Gastrocnemius medialis (tissue), 4 donors: Measurements from ENCODE around the gene SMAD6.

ENCODE experiments used
- POLR2A ChIP-seq, 2 donors: fragments of 450-650 bp; IDR thresholded peaks; one replicate each; pipeline ENCODE4 v1.6.1; 2017; ENCODE audit warnings: antibody characterized with exemption in 2 of 2, mild to moderate bottlenecking in 2 of 2, moderate library complexity in 2 of 2
- TF ChIP-seq, protein P1 (sequence below), 5 experiments: fragments of 450-650 bp in 3 of 5; fragments of 200-600 bp in 2 of 5; sonication (generic) in 2 of 5; IDR thresholded peaks in 4 of 5; conservative IDR thresholded peaks in 1 of 5; 1 replicate in 4 of 5; 2 replicates in 1 of 5; pipeline ENCODE4 v1.5.1; 2016 to 2019; ENCODE audit warnings: antibody characterized with exemption in 5 of 5, mild to moderate bottlenecking in 3 of 5, moderate library complexity in 3 of 5

- TF ChIP-seq, protein P1, sequence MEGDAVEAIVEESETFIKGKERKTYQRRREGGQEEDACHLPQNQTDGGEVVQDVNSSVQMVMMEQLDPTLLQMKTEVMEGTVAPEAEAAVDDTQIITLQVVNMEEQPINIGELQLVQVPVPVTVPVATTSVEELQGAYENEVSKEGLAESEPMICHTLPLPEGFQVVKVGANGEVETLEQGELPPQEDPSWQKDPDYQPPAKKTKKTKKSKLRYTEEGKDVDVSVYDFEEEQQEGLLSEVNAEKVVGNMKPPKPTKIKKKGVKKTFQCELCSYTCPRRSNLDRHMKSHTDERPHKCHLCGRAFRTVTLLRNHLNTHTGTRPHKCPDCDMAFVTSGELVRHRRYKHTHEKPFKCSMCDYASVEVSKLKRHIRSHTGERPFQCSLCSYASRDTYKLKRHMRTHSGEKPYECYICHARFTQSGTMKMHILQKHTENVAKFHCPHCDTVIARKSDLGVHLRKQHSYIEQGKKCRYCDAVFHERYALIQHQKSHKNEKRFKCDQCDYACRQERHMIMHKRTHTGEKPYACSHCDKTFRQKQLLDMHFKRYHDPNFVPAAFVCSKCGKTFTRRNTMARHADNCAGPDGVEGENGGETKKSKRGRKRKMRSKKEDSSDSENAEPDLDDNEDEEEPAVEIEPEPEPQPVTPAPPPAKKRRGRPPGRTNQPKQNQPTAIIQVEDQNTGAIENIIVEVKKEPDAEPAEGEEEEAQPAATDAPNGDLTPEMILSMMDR (IDR thresholded peaks at IDR 0.05 in 4 of 5, conservative IDR thresholded peaks at IDR 0.05 in 1 of 5) = no peak
- no peak for TF ChIP-seq POLR2A (IDR thresholded peaks at IDR 0.05)
Observed at GRCh38 chr15:66761726-66762595, 59.9 kb downstream of the SMAD6 start.
